Measurements from ENCODE around the gene RIPPLY3. TPM values are rescaled to one million over a fixed set of nuclear protein-coding genes. Genes with fewer than 3 reads are reported as not detected.

RIPPLY3 gene
- total RNA-seq, 1 donor from 2014 or later: 86.4 TPM

DNA sequence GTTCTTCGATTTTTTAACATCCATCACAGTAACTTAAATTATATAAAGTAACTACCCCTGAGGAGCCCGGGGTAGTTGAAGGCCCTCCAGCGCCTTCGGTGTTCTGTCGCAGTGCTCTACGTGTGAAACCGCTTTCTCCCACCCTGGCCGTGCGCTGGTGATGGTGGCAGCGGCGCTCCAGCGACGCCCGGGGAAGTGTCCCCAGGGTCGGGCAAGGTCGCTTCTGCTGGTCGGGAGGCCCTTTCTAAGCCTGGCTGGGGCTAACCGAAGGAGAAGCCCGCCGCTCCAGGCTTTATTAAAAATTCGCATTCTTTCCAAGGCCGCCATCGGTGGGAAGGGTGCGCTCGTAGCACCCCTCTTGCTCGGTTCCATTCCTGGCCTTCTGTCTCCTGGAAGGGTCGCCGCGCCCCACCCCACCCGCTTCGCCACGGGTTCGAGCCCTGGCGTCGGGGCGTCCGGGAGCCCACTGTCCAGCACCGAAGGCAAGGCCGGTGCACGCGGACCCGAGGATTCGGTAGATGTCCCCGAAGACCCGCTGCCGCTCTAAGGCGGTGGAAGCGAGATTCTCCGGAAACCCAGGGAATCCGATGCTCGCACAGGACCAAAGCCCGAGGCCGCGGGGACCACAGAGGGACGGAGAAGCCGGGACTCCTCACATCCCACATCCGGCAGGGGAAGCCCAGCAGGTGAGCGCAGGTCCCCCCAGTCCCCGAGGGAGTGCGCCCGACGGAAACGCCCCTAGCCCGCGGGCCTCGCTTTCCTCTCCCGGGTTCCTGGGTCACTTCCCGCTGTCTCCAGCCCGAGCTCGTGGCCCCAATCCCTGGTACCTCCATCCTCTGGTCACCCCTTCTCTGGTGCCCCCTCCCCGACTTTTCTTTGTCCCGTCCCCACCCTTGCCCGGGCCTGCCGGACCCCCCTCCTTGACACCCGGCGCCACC lies 685 bp upstream of the RIPPLY3 start:
- peak; percentile 53 for DNase-seq (ENCODE audit: low spot score)
- Mint-ChIP-seq H3K4me1 (ENCODE audit: unreplicated experiment) (peaks cover 29% of the 10 kb centered on the region), H3K27ac (ENCODE audit: unreplicated experiment) (peak overlapping the region; percentile 52), H3K27me3 (ENCODE audit: unreplicated experiment) (peaks cover 9% of the 10 kb centered on the region), H3K4me3 (ENCODE audit: unreplicated experiment) (peak overlapping the region; percentile 73), H3K36me3 (ENCODE audit: low read depth, unreplicated experiment) (peaks cover 9% of the 10 kb centered on the region), H3K9me3 (ENCODE audit: unreplicated experiment) (no peaks in the 10 kb centered on the region)
- TF ChIP-seq, protein P1, sequence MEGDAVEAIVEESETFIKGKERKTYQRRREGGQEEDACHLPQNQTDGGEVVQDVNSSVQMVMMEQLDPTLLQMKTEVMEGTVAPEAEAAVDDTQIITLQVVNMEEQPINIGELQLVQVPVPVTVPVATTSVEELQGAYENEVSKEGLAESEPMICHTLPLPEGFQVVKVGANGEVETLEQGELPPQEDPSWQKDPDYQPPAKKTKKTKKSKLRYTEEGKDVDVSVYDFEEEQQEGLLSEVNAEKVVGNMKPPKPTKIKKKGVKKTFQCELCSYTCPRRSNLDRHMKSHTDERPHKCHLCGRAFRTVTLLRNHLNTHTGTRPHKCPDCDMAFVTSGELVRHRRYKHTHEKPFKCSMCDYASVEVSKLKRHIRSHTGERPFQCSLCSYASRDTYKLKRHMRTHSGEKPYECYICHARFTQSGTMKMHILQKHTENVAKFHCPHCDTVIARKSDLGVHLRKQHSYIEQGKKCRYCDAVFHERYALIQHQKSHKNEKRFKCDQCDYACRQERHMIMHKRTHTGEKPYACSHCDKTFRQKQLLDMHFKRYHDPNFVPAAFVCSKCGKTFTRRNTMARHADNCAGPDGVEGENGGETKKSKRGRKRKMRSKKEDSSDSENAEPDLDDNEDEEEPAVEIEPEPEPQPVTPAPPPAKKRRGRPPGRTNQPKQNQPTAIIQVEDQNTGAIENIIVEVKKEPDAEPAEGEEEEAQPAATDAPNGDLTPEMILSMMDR (IDR thresholded peaks at IDR 0.05; ENCODE audit: unreplicated experiment): no peak

DNA sequence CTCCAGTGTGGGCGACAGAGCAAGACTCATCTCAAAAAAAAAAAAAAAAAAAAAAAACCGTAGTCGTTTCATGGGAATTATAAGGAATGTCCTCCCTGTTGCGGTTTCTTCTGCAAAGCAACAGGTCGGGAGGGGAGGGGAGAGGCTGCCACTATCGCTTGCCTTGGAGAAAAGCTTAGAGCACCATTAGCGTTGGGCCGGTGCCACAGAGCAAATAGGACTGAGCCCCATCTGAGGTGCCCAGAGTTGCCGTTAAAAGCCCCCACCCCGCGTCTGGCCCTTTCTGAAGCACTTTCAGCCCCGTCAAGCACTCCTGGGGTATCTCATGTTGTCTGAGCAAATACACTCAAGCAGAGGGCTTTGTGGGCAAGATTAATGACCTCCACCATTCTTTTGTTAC lies 2.2 kb downstream of the RIPPLY3 start:
- peaks cover 12% of the 10 kb centered on the region for H3K27me3 Mint-ChIP-seq (ENCODE audit: unreplicated experiment)
- H3K4me3 Mint-ChIP-seq (ENCODE audit: unreplicated experiment): peak overlapping the region; percentile 93
- peaks cover 25% of the 10 kb centered on the region for H3K4me1 Mint-ChIP-seq (ENCODE audit: unreplicated experiment)
- H3K9me3 Mint-ChIP-seq (ENCODE audit: unreplicated experiment): no peaks in the 10 kb centered on the region
- DNase-seq (ENCODE audit: low spot score): no peak
- peaks cover 21% of the 10 kb centered on the region for H3K36me3 Mint-ChIP-seq (ENCODE audit: low read depth, unreplicated experiment)
- TF ChIP-seq, protein P1 (IDR thresholded peaks at IDR 0.05; ENCODE audit: unreplicated experiment): no peak
- H3K27ac Mint-ChIP-seq (ENCODE audit: unreplicated experiment): no peak overlapping the region

DNA sequence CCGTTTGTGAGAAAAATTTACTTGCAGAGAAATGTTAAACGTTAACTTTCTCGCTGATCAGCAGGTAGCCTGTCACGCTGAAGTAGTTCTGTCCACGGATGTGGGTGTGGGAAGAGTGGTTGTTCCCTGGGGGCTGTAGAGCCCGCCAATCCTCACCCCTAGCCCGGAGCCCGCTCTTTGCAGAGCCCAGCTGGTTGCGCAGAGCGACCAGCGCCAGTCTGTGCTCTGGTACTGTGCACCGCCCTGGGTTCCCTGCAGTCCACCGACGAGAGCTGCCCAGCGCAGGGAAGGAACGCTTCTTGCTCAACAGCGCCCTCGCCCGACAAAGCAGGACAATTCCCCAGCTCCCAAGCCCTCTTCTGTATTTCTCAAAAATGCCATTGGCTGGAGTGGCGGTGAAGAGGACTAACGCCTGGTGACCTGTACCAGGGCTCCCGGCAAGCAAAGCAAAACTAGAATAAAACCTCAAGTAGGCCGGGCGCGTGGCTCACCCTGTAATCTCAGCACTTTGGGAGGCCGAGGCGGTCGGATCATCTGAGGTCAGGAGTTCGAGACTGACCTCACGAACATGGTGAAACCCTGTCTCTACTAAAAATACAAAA lies 3.3 kb downstream of the RIPPLY3 start:
- peak; percentile 96 for DNase-seq (ENCODE audit: low spot score)
- Mint-ChIP-seq H3K36me3 (ENCODE audit: low read depth, unreplicated experiment) (peaks cover 27% of the 10 kb centered on the region), H3K4me1 (ENCODE audit: unreplicated experiment) (peaks cover 25% of the 10 kb centered on the region), H3K4me3 (ENCODE audit: unreplicated experiment) (peak overlapping the region; percentile 93), H3K27ac (ENCODE audit: unreplicated experiment) (no peak overlapping the region), H3K9me3 (ENCODE audit: unreplicated experiment) (no peaks in the 10 kb centered on the region), H3K27me3 (ENCODE audit: unreplicated experiment) (peaks cover 10% of the 10 kb centered on the region)
- TF ChIP-seq, protein P1 (IDR thresholded peaks at IDR 0.05; ENCODE audit: unreplicated experiment): peak; percentile 88

DNA sequence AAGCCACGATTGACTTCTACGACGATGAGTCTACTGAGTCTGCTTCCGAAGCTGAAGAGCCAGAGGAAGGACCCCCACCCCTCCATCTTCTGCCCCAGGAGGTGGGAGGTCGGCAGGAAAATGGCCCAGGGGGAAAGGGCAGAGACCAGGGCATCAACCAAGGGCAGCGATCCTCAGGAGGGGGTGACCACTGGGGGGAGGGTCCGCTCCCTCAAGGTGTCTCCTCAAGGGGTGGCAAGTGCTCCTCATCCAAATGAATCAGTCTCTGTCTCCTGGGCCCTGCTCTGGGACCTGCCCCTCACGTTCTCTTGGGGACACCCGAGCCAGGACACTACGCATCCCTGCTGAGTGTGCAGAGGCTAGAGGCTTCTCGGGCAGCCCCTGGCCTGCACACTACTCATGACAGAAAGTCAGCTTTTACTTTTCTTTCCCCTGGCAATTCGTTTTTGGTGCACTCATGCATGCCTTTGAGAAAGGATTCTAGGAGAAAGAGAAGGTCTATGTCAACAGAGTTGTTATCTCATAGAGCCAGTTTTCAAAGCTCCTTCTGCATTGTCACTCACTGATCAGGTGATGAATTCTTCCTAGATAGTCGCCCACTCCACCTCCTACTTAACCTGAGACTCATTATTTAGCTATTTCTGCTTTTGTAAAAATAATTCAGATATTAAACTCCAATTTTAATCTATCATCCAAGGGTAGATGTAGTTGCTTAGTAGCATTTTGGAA lies 11.6 kb downstream of the RIPPLY3 start:
- Mint-ChIP-seq H3K4me3 (ENCODE audit: unreplicated experiment) (no peak overlapping the region), H3K4me1 (ENCODE audit: unreplicated experiment) (peaks cover 4% of the 10 kb centered on the region), H3K9me3 (ENCODE audit: unreplicated experiment) (no peaks in the 10 kb centered on the region), H3K27ac (ENCODE audit: unreplicated experiment) (no peak overlapping the region), H3K27me3 (ENCODE audit: unreplicated experiment) (peaks cover 4% of the 10 kb centered on the region), H3K36me3 (ENCODE audit: low read depth, unreplicated experiment) (peaks cover 26% of the 10 kb centered on the region)
- TF ChIP-seq, protein P1 (IDR thresholded peaks at IDR 0.05; ENCODE audit: unreplicated experiment): no peak
- no peak for DNase-seq (ENCODE audit: low spot score)

All from endothelial cell (in vitro differentiated cells).